ENCODE measurements around the gene RNASET2.

- TF ChIP-seq, protein P1, sequence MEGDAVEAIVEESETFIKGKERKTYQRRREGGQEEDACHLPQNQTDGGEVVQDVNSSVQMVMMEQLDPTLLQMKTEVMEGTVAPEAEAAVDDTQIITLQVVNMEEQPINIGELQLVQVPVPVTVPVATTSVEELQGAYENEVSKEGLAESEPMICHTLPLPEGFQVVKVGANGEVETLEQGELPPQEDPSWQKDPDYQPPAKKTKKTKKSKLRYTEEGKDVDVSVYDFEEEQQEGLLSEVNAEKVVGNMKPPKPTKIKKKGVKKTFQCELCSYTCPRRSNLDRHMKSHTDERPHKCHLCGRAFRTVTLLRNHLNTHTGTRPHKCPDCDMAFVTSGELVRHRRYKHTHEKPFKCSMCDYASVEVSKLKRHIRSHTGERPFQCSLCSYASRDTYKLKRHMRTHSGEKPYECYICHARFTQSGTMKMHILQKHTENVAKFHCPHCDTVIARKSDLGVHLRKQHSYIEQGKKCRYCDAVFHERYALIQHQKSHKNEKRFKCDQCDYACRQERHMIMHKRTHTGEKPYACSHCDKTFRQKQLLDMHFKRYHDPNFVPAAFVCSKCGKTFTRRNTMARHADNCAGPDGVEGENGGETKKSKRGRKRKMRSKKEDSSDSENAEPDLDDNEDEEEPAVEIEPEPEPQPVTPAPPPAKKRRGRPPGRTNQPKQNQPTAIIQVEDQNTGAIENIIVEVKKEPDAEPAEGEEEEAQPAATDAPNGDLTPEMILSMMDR (IDR thresholded peaks at IDR 0.05), result no peak
- no peak for TF ChIP-seq POLR2A (IDR thresholded peaks at IDR 0.05)
Measured at GRCh38 chr6:166987448-166987847, 31.1 kb upstream of the RNASET2 start.

All from testis (tissue), 2 donors.